Endothelial cell of umbilical vein (primary cell): Measurements from ENCODE around the gene PTPRF. TPM values are rescaled to one million over a fixed set of nuclear protein-coding genes. Genes with fewer than 3 reads are reported as not detected.

Source experiments
- BruUV-seq: library from RNA; stranded (reverse); fragments of 400-500 nt; replicated peaks from 2 replicates; lab custom pipeline; 2021; lab: Mats Ljungman, UMichigan
- CTCF ChIA-PET: fragments of 300-600, 350-600 bp; sonication (Branson Sonifier 250); formaldehyde crosslinking; loops from one replicate; lab custom pipeline; 2021; ENCODE audit warnings: antibody characterized with exemption, inconsistent platforms; lab: Charles Lee
- POLR2A ChIA-PET: fragments of 300-600, 350-600 bp; sonication (Branson Sonifier 250); formaldehyde crosslinking; loops from one replicate; lab custom pipeline; 2021; ENCODE audit warnings: antibody characterized with exemption, inconsistent platforms; lab: Charles Lee
- DNase-seq: peaks from one replicate; pipeline ENCODE4 v3.0.0-alpha.2; 2011; ENCODE audit warnings: low read depth, low spot score
- FAIRE-seq: peaks from 2 replicates; lab custom pipeline; 2011; peaks lifted over from hg19 to GRCh38; lab: Jason Lieb, UNC
- H2AFZ ChIP-seq: 2 replicates; pipeline ENCODE4 v1.6.0; 2012; ENCODE audit warnings: low read depth, low read length, control low read depth, inconsistent platforms
- H3K27ac ChIP-seq: 2 replicates; pipeline ENCODE4 v1.5.1; 2011; ENCODE audit warnings: low read depth, mild to moderate bottlenecking, control low read depth, low read length, moderate library complexity; ENCODE audit not compliant: insufficient read depth
- H3K27me3 ChIP-seq, 2 experiments: 2 replicates each; pipeline versions ENCODE4 v1.6.0 to v1.6.1; 2011; ENCODE audit warnings: low read length in 2 of 2, mixed read lengths in 1 of 2; ENCODE audit not compliant: control insufficient read depth in 2 of 2, insufficient read depth in 2 of 2
- H3K36me3 ChIP-seq, 2 experiments: 2 replicates in 1 of 2; 3 replicates in 1 of 2; pipeline ENCODE4 v1.5.1; 2011; ENCODE audit warnings: low read length in 2 of 2, mild to moderate bottlenecking in 1 of 2, moderate library complexity in 1 of 2; ENCODE audit not compliant: control insufficient read depth in 2 of 2, insufficient read depth in 2 of 2; ENCODE audit errors: extremely low read depth in 1 of 2
- H3K4me1 ChIP-seq: 3 replicates; pipeline ENCODE4 v1.5.1; 2011; ENCODE audit warnings: mild to moderate bottlenecking, low read length; ENCODE audit not compliant: control insufficient read depth, insufficient read depth; ENCODE audit errors: extremely low read depth
- H3K4me2 ChIP-seq: 2 replicates; pipeline ENCODE4 v1.6.1; 2011; ENCODE audit warnings: low read length, control low read depth, mixed read lengths; ENCODE audit not compliant: insufficient read depth
- H3K4me3 ChIP-seq, 3 experiments: fragments of 200-600 bp in 1 of 3; sonication (generic), shearing (Covaris generic) in 1 of 3; replicated peaks in 1 of 3; 2 replicates each; pipeline ENCODE4 v1.5.1; 2011 to 2016; ENCODE audit warnings: control low read depth in 3 of 3, low read length in 3 of 3, mild to moderate bottlenecking in 2 of 3, inconsistent platforms in 1 of 3, low read depth in 1 of 3, moderate library complexity in 1 of 3; ENCODE audit not compliant: insufficient read depth in 1 of 3
- H3K79me2 ChIP-seq: 2 replicates; pipeline ENCODE4 v1.6.0; 2012; ENCODE audit warnings: low read length, inconsistent platforms; ENCODE audit not compliant: control insufficient read depth, insufficient read depth
- H3K9ac ChIP-seq: replicated peaks from 2 replicates; pipeline ENCODE3; 2011; ENCODE audit warnings: low read length, control low read depth; ENCODE audit not compliant: insufficient read depth; ENCODE audit errors: extremely low read depth
- H3K9me1 ChIP-seq: replicated peaks from 3 replicates; pipeline ENCODE4 v1.6.0; 2011; ENCODE audit warnings: mild to moderate bottlenecking, low read length; ENCODE audit not compliant: control insufficient read depth, insufficient read depth; ENCODE audit errors: extremely low read depth
- H3K9me3 ChIP-seq: replicated peaks from 2 replicates; pipeline ENCODE4 v1.5.1; 2012; ENCODE audit warnings: low read length, inconsistent platforms; ENCODE audit not compliant: control insufficient read depth, insufficient read depth
- H4K20me1 ChIP-seq: replicated peaks from 2 replicates; pipeline ENCODE3; 2011; ENCODE audit warnings: mild to moderate bottlenecking, low read length; ENCODE audit not compliant: control insufficient read depth, insufficient read depth; ENCODE audit errors: extremely low read depth
- CTCF ChIP-seq, 2 donors: IDR thresholded peaks; 1 replicate in 1 of 2; 2 replicates in 1 of 2; pipeline ENCODE4 v1.5.1; 2011; ENCODE audit warnings: low read length in 2 of 2, mild to moderate bottlenecking in 2 of 2, moderate library complexity in 2 of 2, control low read depth in 1 of 2, inconsistent platforms in 1 of 2, low read depth in 1 of 2; ENCODE audit not compliant: insufficient read depth in 1 of 2; ENCODE audit errors: extremely low read depth in 1 of 2
- EZH2 ChIP-seq: IDR thresholded peaks from 2 replicates; pipeline ENCODE4 v1.6.1; 2012; ENCODE audit warnings: borderline replicate concordance, low read depth, mild to moderate bottlenecking, moderate library complexity, low read length, inconsistent platforms; ENCODE audit not compliant: severe bottlenecking
- FOS ChIP-seq: IDR thresholded peaks from 2 replicates; pipeline ENCODE4 v1.6.1; 2011; ENCODE audit warnings: mild to moderate bottlenecking, low read length, moderate library complexity, borderline replicate concordance; ENCODE audit not compliant: insufficient read depth
- GATA2 ChIP-seq: IDR thresholded peaks from 2 replicates; pipeline ENCODE4 v1.7.0; 2011; ENCODE audit warnings: low read depth, mild to moderate bottlenecking, moderate library complexity, mixed read lengths, low read length; ENCODE audit not compliant: insufficient read length, insufficient read depth
- JUN ChIP-seq: IDR thresholded peaks from 2 replicates; pipeline ENCODE4 v1.6.1; 2011; ENCODE audit warnings: borderline replicate concordance, low read depth; ENCODE audit not compliant: insufficient read length, insufficient read depth
- MAX ChIP-seq: IDR thresholded peaks from 2 replicates; pipeline ENCODE4 v1.6.1; 2011; ENCODE audit not compliant: insufficient read depth, insufficient read length
- MYC ChIP-seq: IDR thresholded peaks from one replicate; pipeline ENCODE4 v1.6.1; 2011; ENCODE audit warnings: mild to moderate bottlenecking, low read depth, low read length
- POLR2A ChIP-seq: IDR thresholded peaks from 2 replicates; pipeline ENCODE4 v1.6.1; 2012; ENCODE audit warnings: low read depth, mild to moderate bottlenecking, control low read depth, low read length
- POLR2AphosphoS5 ChIP-seq: IDR thresholded peaks from 2 replicates; pipeline ENCODE4 v1.6.1; 2012; ENCODE audit warnings: low read depth, mild to moderate bottlenecking, control low read depth, low read length, moderate library complexity; ENCODE audit not compliant: insufficient read depth
- dilution Hi-C: fragments of 300-500 bp; cut with MboI; formaldehyde crosslinking; loops from one replicate; pipeline ENCODE4 v1.15.0; 2019; ENCODE audit warnings: low sequenced_read_pairs; ENCODE audit not compliant: extremely low pct_ligation_motif_present
- intact Hi-C: fragments of 100-400 bp; cut with micrococcal nuclease; formaldehyde crosslinking; loops from one replicate; pipeline ENCODE4 v1.10.0; 2022
- polyA plus RNA-seq, 4 experiments: library from polyadenylated mRNA; depleted of rRNA in 3 of 4; stranded (reverse) in 3 of 4; unstranded in 1 of 4; fragments of >200 nt; gene quantifications; 2 replicates each; pipeline versions ENCODE4 v1.2.1 to v1.2.3, GENCODE V29; 2011 to 2012; ENCODE audit warnings: missing spikeins in 1 of 4
- total RNA-seq: library from RNA; stranded (reverse); gene quantifications from 2 replicates; pipeline ENCODE4 v1.2.3, GENCODE V29; 2021

Gene PTPRF
- total and polyA plus RNA-seq, 2 donors (not counting 3 experiments of a cell fraction or from before 2014, with no cell fraction given) = 217 to 338 TPM

- H3K36me3 ChIP-seq = no peaks in the 10 kb centered on the region
- peaks cover 12% of the 10 kb centered on the region for H3K79me2 ChIP-seq
- no peak overlapping the region for H3K4me3 ChIP-seq
- dilution Hi-C loops (no loop called here), intact Hi-C loops (loop anchor here (5.0 kb wide), 2 partner anchors 180 to 520 kb away; partner anchors contain the start of gene ST3GAL3)
- H3K27ac ChIP-seq = no peak overlapping the region
- no peak for FAIRE-seq
- no peak for TF ChIP-seq GATA2
- no peak for TF ChIP-seq MYC
- no peak for TF ChIP-seq CTCF (IDR thresholded peaks at IDR 0.05; ENCODE audit: extremely low read depth in 1 of 2, insufficient read depth in 1 of 2, low read depth in 1 of 2, low read length in 2 of 2)
- TF ChIP-seq POLR2AphosphoS5 = no peak
- no peak for TF ChIP-seq JUN
- no peak for TF ChIP-seq FOS
- no peak for TF ChIP-seq EZH2
- no peak for TF ChIP-seq POLR2A
- TF ChIP-seq MAX = no peak
- no peak for DNase-seq
- no peaks in the 10 kb centered on the region for H3K9me1 ChIP-seq
- H3K27me3 ChIP-seq = no peaks in the 10 kb centered on the region
- no peak overlapping the region for H2AFZ ChIP-seq
- no peaks in the 10 kb centered on the region for H3K9me3 ChIP-seq
- H4K20me1 ChIP-seq = no peaks in the 10 kb centered on the region
- no peak overlapping the region for H3K4me2 ChIP-seq
- H3K4me1 ChIP-seq = peaks cover 14% of the 10 kb centered on the region
- H3K9ac ChIP-seq = no peak overlapping the region
- ChIA-PET POLR2A (no interaction called here), CTCF (interaction anchor here (0.8 to 1.4 kb wide), 3 partner anchors 113 to 407 kb away, joined by 3 read pairs; partner anchors contain the start of gene KDM4A)
- no TSS peak for BruUV-seq
Observed at GRCh38 chr1:43527111-43527878, 3.4 kb upstream of the PTPRF start.
